Stimulated activated naive B cell treated with anti-CD40 and anti-IgM and Interleukin-4, amounts not matched to agents 10 μg/mL and 1 μg/mL and 100 μg/mL, for 72 hours (primary cell): ENCODE results near the gene METTL2A.
A peak's percentile ranks its signal among the peaks of the same experiment; 100 is the strongest.
"Not testable (repeated sequence)": the region's sequence is repeated elsewhere in the genome, so short reads cannot be mapped to it uniquely, and the experiment has no call there.

Experiments
- ATAC-seq, 2 donors: fragments of 150-1000 bp; cut with Tn5 transposase; replicated peaks; 2 replicates each; pipeline ENCODE4 v1.10.0; 2021; ENCODE audit warnings: moderate library complexity in 1 of 2
- DNase-seq: peaks from one replicate; pipeline ENCODE4 v3.0.0; 2021
- H3K27ac Mint-ChIP-seq: one replicate; pipeline ENCODE4 v1.8.0; 2022; ENCODE audit warnings: mild to moderate bottlenecking, mixed read lengths
- H3K27me3 Mint-ChIP-seq, 2 donors: one replicate each; pipeline ENCODE4 v1.8.0; 2022; ENCODE audit warnings: mixed read lengths in 2 of 2
- H3K36me3 Mint-ChIP-seq, 2 donors: one replicate each; pipeline ENCODE4 v1.8.0; 2022; ENCODE audit warnings: mixed read lengths in 2 of 2, mild to moderate bottlenecking in 1 of 2
- H3K4me1 Mint-ChIP-seq, 2 donors: one replicate each; pipeline ENCODE4 v1.8.0; 2022; ENCODE audit warnings: mixed read lengths in 2 of 2, mild to moderate bottlenecking in 1 of 2
- H3K4me3 Mint-ChIP-seq, 2 donors: one replicate each; pipeline ENCODE4 v1.8.0; 2022; ENCODE audit warnings: mild to moderate bottlenecking in 2 of 2, mixed read lengths in 2 of 2, moderate library complexity in 1 of 2
- H3K9me3 Mint-ChIP-seq, 2 donors: one replicate each; pipeline ENCODE4 v1.8.0; 2022; ENCODE audit warnings: mixed read lengths in 2 of 2, mild to moderate bottlenecking in 1 of 2

The METTL2A gene

GRCh38 chr17:62423647-62424461 is at the start of gene METTL2A:
METTL2A (plus strand) TSS chr17:62423897; CDS start chr17:62423903, 6 bp downstream.
- Mint-ChIP-seq H3K4me3 (peak within 1 kb of the TSS; percentile 97 to 98), H3K27ac (peak within 1 kb of the TSS; percentile 97)
- ATAC-seq: peak; percentile 93 to 94

GRCh38 chr17:62380253-62380652 is 43.4 kb upstream of the METTL2A start, which contains the start of gene EFCAB3:
EFCAB3 (plus strand) TSS chr17:62380553; CDS start chr17:62382980, 2,427 bp downstream.
- no peak within 1 kb of the TSS for H3K27ac Mint-ChIP-seq
- no peaks in the 10 kb centered on the region for H3K4me1 Mint-ChIP-seq
- peaks cover 10 to 15% of the 10 kb centered on the region in 2 donors for H3K27me3 Mint-ChIP-seq
- H3K9me3 Mint-ChIP-seq: peaks cover 0 to 2% of the 10 kb centered on the region in 2 donors
- ATAC-seq (no peak), DNase-seq (no peak)
- no peak within 1 kb of the TSS for H3K4me3 Mint-ChIP-seq
- H3K36me3 Mint-ChIP-seq: no peaks in the 10 kb centered on the region

More at GRCh38 chr17:62423647-62424461, at the start of gene METTL2A:
- Mint-ChIP-seq H3K4me1 (peaks cover 10 to 22% of the 10 kb centered on the region in 2 donors), H3K36me3 (peaks cover 2 to 11% of the 10 kb centered on the region in 2 donors)
- H3K9me3 Mint-ChIP-seq, H3K27me3 Mint-ChIP-seq: not testable (repeated sequence)
- DNase-seq: peak; percentile 87

GRCh38 chr17:62381561-62381960 is 42.1 kb upstream of the METTL2A start:
- DNase-seq (no peak), ATAC-seq (no peak)
- Mint-ChIP-seq H3K27me3 (peaks cover 12 to 17% of the 10 kb centered on the region in 2 donors), H3K27ac (no peak overlapping the region), H3K36me3 (no peaks in the 10 kb centered on the region), H3K4me1 (no peaks in the 10 kb centered on the region), H3K4me3 (no peak overlapping the region), H3K9me3 (peaks cover 0 to 2% of the 10 kb centered on the region in 2 donors)

GRCh38 chr17:62388856-62389255 is 34.8 kb upstream of the METTL2A start:
- Mint-ChIP-seq H3K27me3 (peaks cover 22 to 30% of the 10 kb centered on the region in 2 donors), H3K9me3 (no peaks in the 10 kb centered on the region), H3K4me3 (no peak overlapping the region), H3K27ac (no peak overlapping the region), H3K4me1 (peaks cover 0 to 4% of the 10 kb centered on the region in 2 donors), H3K36me3 (no peaks in the 10 kb centered on the region)
- no peak for DNase-seq
- no peak for ATAC-seq

GRCh38 chr17:62392908-62393307 is 30.8 kb upstream of the METTL2A start:
- H3K4me1 Mint-ChIP-seq: peaks cover 0 to 4% of the 10 kb centered on the region in 2 donors
- no peak overlapping the region for H3K27ac Mint-ChIP-seq
- H3K36me3 Mint-ChIP-seq: no peaks in the 10 kb centered on the region
- H3K9me3 Mint-ChIP-seq: no peaks in the 10 kb centered on the region
- DNase-seq: no peak
- peaks cover 14 to 32% of the 10 kb centered on the region in 2 donors for H3K27me3 Mint-ChIP-seq
- no peak for ATAC-seq
- no peak overlapping the region for H3K4me3 Mint-ChIP-seq

- Mint-ChIP-seq H3K27ac (no peak overlapping the region), H3K4me1 (no peaks in the 10 kb centered on the region), H3K4me3 (no peak overlapping the region), H3K36me3 (no peaks in the 10 kb centered on the region), H3K9me3 (peaks cover 0 to 3% of the 10 kb centered on the region in 2 donors), H3K27me3 (peaks cover 17 to 44% of the 10 kb centered on the region in 2 donors)
- no peak for ATAC-seq
- no peak for DNase-seq
Observed at GRCh38 chr17:62398891-62399290, 24.8 kb upstream of the METTL2A start.

- H3K36me3 Mint-ChIP-seq: no peaks in the 10 kb centered on the region
- H3K4me3 Mint-ChIP-seq: no peak overlapping the region
- no peak for DNase-seq
- H3K4me1 Mint-ChIP-seq: no peaks in the 10 kb centered on the region
- H3K27me3 Mint-ChIP-seq: peaks cover 20 to 39% of the 10 kb centered on the region in 2 donors
- ATAC-seq: no peak
- H3K9me3 Mint-ChIP-seq: peaks cover 0 to 3% of the 10 kb centered on the region in 2 donors
- H3K27ac Mint-ChIP-seq: no peak overlapping the region
Observed at GRCh38 chr17:62405451-62405850, 18.2 kb upstream of the METTL2A start.

GRCh38 chr17:62413090-62413489 is 10.6 kb upstream of the METTL2A start:
- H3K27ac Mint-ChIP-seq, ATAC-seq, H3K4me3 Mint-ChIP-seq, H3K4me1 Mint-ChIP-seq, H3K36me3 Mint-ChIP-seq, H3K9me3 Mint-ChIP-seq, DNase-seq: not testable (repeated sequence)
- H3K27me3 Mint-ChIP-seq: peaks cover 30 to 40% of the 10 kb centered on the region in 2 donors

- peaks cover 10 to 22% of the 10 kb centered on the region in 2 donors for H3K4me1 Mint-ChIP-seq
- not testable (repeated sequence) for H3K27me3 Mint-ChIP-seq, DNase-seq, H3K4me3 Mint-ChIP-seq, H3K9me3 Mint-ChIP-seq, ATAC-seq, H3K27ac Mint-ChIP-seq
- peaks cover 13 to 20% of the 10 kb centered on the region in 2 donors for H3K36me3 Mint-ChIP-seq
Observed at GRCh38 chr17:62426214-62426613, 2.5 kb downstream of the METTL2A start.

- not testable (repeated sequence) for H3K27ac Mint-ChIP-seq, H3K4me1 Mint-ChIP-seq, H3K4me3 Mint-ChIP-seq, ATAC-seq, H3K9me3 Mint-ChIP-seq, H3K27me3 Mint-ChIP-seq, DNase-seq
- peaks cover 35 to 36% of the 10 kb centered on the region in 2 donors for H3K36me3 Mint-ChIP-seq
Observed at GRCh38 chr17:62435251-62435650, 11.6 kb downstream of the METTL2A start.

- H3K27me3 Mint-ChIP-seq, H3K4me1 Mint-ChIP-seq, H3K27ac Mint-ChIP-seq, H3K9me3 Mint-ChIP-seq, H3K4me3 Mint-ChIP-seq, ATAC-seq, DNase-seq: not testable (repeated sequence)
- peaks cover 24 to 31% of the 10 kb centered on the region in 2 donors for H3K36me3 Mint-ChIP-seq
Observed at GRCh38 chr17:62441181-62441580, 17.5 kb downstream of the METTL2A start.

GRCh38 chr17:62444063-62444462 is 20.4 kb downstream of the METTL2A start:
- ATAC-seq: no peak
- Mint-ChIP-seq H3K4me3 (no peak overlapping the region), H3K4me1 (no peaks in the 10 kb centered on the region), H3K9me3 (no peaks in the 10 kb centered on the region), H3K27me3 (no peaks in the 10 kb centered on the region), H3K27ac (no peak overlapping the region), H3K36me3 (peaks cover 32 to 36% of the 10 kb centered on the region in 2 donors)
- no peak for DNase-seq

GRCh38 chr17:62445791-62446190 is 22.1 kb downstream of the METTL2A start:
- DNase-seq, H3K4me3 Mint-ChIP-seq, H3K27me3 Mint-ChIP-seq, H3K4me1 Mint-ChIP-seq, H3K27ac Mint-ChIP-seq, H3K9me3 Mint-ChIP-seq, ATAC-seq: not testable (repeated sequence)
- peaks cover 23 to 33% of the 10 kb centered on the region in 2 donors for H3K36me3 Mint-ChIP-seq

- not testable (repeated sequence) for H3K9me3 Mint-ChIP-seq, H3K27me3 Mint-ChIP-seq, H3K27ac Mint-ChIP-seq, H3K4me3 Mint-ChIP-seq, DNase-seq
- Mint-ChIP-seq H3K36me3 (peaks cover 13 to 18% of the 10 kb centered on the region in 2 donors), H3K4me1 (peaks cover 14 to 25% of the 10 kb centered on the region in 2 donors)
- peak; percentile 58 to 79 for ATAC-seq
Observed at GRCh38 chr17:62452195-62452594, 28.5 kb downstream of the METTL2A start.

GRCh38 chr17:62453041-62453440 is 29.3 kb downstream of the METTL2A start:
- Mint-ChIP-seq H3K36me3 (peaks cover 6 to 10% of the 10 kb centered on the region in 2 donors), H3K4me1 (peaks cover 14 to 25% of the 10 kb centered on the region in 2 donors)
- not testable (repeated sequence) for H3K27ac Mint-ChIP-seq, DNase-seq, H3K4me3 Mint-ChIP-seq, H3K9me3 Mint-ChIP-seq, ATAC-seq, H3K27me3 Mint-ChIP-seq
